HEK293T (cell line): ENCODE results near the gene UGT3A1.

ENCODE experiments used
- ARNT ChIP-seq: fragments of 450-650 bp; IDR thresholded peaks from 2 replicates; pipeline ENCODE4 v1.6.1; 2017; ENCODE audit warnings: mild to moderate bottlenecking
- BHLHE40 ChIP-seq: fragments of 450-650 bp; IDR thresholded peaks from 2 replicates; pipeline ENCODE4 v1.6.1; 2016; ENCODE audit warnings: mild to moderate bottlenecking, moderate library complexity, borderline replicate concordance
- CTBP1 ChIP-seq: fragments of 450-650 bp; IDR thresholded peaks from 2 replicates; pipeline ENCODE4 v1.6.1; 2016; ENCODE audit warnings: borderline replicate concordance
- ELF4 ChIP-seq: fragments of 450-650 bp; IDR thresholded peaks from 2 replicates; pipeline ENCODE4 v1.6.1; 2017; ENCODE audit warnings: antibody characterized with exemption
- FOXA1 ChIP-seq: fragments of 450-650 bp; IDR thresholded peaks from 2 replicates; pipeline ENCODE4 v1.6.1; 2016; ENCODE audit warnings: mild to moderate bottlenecking
- FOXK2 ChIP-seq: fragments of 450-650 bp; IDR thresholded peaks from 2 replicates; pipeline ENCODE4 v1.6.1; 2016; ENCODE audit warnings: mild to moderate bottlenecking
- FOXM1 ChIP-seq: fragments of 450-650 bp; IDR thresholded peaks from 2 replicates; pipeline ENCODE4 v1.6.1; 2017; ENCODE audit warnings: mild to moderate bottlenecking, borderline replicate concordance
- HDGF ChIP-seq: fragments of 450-650 bp; IDR thresholded peaks from 2 replicates; pipeline ENCODE4 v1.6.1; 2017; ENCODE audit warnings: antibody characterized with exemption, borderline replicate concordance
- LEF1 ChIP-seq: fragments of 450-650 bp; IDR thresholded peaks from 2 replicates; pipeline ENCODE4 v1.6.1; 2017; ENCODE audit warnings: mild to moderate bottlenecking, borderline replicate concordance
- NFRKB ChIP-seq: fragments of 450-650 bp; IDR thresholded peaks from 2 replicates; pipeline ENCODE4 v1.6.1; 2016; ENCODE audit warnings: mild to moderate bottlenecking, moderate library complexity
- SP1 ChIP-seq: fragments of 450-650 bp; IDR thresholded peaks from 2 replicates; pipeline ENCODE4 v1.6.1; 2017
- SUZ12 ChIP-seq: fragments of 450-650 bp; IDR thresholded peaks from 2 replicates; pipeline ENCODE4 v1.6.1; 2016; ENCODE audit warnings: mild to moderate bottlenecking
- ZNF384 ChIP-seq: fragments of 450-650 bp; IDR thresholded peaks from 2 replicates; pipeline ENCODE4 v1.6.1; 2016
- TF ChIP-seq, protein P1 (sequence below): fragments of 450-650 bp; IDR thresholded peaks from 2 replicates; pipeline ENCODE4 v1.6.1; 2016

DNA sequence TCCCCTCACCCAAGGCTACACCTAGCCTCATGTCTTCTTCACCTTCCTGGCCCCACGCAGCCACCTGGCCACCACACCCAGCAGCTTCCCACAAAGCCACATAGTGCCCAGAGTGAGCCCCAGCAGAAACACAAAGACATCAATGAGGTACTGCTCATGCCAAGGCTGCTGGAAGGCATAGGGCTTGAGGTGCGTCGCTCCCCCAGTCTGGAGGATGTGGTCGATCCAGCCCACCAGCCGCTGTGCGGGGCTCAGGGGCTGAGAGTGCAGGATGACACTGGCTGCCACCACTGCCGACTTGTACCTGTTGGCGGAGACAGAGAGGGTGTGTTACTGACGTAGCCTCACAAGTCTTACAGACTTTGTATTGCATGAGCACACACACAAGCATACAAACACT, 37.0 kb downstream of the UGT3A1 start:
- TF ChIP-seq FOXM1 (no peak), ZNF384 (no peak), ELF4 (no peak), SP1 (no peak), SUZ12 (no peak), FOXK2 (no peak), HDGF (no peak), BHLHE40 (no peak), ARNT (no peak), LEF1 (no peak), FOXA1 (no peak), NFRKB (no peak), CTBP1 (no peak)
- TF ChIP-seq, protein P1, sequence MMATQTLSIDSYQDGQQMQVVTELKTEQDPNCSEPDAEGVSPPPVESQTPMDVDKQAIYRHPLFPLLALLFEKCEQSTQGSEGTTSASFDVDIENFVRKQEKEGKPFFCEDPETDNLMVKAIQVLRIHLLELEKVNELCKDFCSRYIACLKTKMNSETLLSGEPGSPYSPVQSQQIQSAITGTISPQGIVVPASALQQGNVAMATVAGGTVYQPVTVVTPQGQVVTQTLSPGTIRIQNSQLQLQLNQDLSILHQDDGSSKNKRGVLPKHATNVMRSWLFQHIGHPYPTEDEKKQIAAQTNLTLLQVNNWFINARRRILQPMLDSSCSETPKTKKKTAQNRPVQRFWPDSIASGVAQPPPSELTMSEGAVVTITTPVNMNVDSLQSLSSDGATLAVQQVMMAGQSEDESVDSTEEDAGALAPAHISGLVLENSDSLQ: no peak
